GM19035 (cell line): Measurements from ENCODE around the gene IFNE.

Experiments used
- ATAC-seq: cut with Tn5 transposase; IDR thresholded peaks from one replicate; pipeline ENCODE4 v1.9.1; 2021; ENCODE audit not compliant: unreplicated experiment

IFNE gene, protein sequence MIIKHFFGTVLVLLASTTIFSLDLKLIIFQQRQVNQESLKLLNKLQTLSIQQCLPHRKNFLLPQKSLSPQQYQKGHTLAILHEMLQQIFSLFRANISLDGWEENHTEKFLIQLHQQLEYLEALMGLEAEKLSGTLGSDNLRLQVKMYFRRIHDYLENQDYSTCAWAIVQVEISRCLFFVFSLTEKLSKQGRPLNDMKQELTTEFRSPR

DNA sequence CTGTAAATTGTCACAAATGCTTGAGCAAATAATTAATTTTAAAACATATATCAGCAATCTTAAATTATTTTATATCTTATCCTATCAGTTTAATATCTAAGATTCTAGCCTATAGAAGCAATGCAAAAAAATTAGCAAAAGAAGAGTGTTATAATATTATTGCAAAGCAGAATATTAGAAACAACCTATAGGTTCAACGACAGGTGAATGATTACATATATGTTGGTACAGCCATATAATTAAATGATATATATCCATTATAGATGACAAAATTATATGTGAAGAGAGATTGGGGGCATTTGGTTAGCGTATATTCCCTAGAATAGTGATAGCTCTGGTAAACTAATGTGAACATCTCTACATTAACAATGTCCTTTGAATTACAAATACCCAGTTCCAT lies at the start of gene IFNE:
Gene IFNE (minus strand): TSS at position 101 of the 400 bp plus-strand sequence. CDS start 619 bp downstream, outside the sequence.
- ATAC-seq, result no peak

DNA sequence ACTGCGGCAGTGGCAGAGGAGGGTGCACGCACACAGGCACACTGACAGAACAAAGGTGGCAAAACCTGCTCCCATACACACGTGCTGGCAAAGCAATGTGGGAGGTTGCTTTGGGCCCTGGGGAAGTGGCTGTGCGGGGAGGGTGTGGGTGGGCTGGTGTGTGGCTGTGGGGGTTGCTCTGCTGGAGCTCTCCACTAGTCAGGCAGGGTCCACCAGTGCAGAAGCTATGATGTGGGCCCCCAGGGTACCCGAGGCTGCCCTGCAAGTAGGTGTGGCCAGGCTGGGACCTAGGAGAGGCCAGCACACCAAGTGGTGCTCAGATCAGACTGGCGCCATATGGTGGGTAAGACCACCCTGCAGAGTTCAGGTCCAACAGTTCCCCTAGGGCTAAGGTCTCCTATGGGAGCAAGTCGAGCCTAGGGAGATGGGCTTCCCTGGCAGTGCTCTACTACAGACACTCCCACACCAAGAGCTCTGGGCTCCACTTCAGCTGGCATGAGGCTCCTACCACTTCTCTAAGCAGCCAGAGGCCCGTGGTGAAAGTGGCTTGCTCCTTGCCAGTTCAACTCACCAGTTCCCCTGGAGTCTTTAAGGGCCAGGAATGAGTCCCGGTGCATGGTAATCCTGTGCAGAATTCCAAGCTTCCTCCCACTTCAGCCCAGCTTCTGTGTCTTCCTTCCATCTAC lies 46.2 kb upstream of the IFNE start:
- no peak for ATAC-seq

- no peak for ATAC-seq
Observed at GRCh38 chr9:21527579-21527978, 45.5 kb upstream of the IFNE start.

DNA sequence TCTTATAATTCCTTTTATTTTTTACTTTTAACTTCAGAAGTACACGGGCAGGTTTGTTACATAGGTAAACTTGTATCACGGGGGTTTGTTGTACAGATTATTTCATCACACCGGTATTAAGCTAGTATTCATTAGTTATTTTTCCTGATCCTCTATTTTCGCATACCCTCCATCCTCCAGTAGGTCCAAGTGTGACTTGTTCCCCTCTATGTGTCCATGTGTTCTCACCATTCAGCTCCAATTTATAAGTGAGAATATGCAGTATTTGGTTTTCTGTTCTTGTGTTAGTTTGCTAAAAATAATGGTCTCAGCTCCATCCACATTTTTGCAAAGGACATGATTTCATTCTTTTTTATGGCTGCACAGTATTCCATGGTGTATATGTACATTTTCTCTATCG lies 43.1 kb upstream of the IFNE start:
- no peak for ATAC-seq

- no peak for ATAC-seq
Observed at GRCh38 chr9:21524099-21524830, 42.2 kb upstream of the IFNE start.

DNA sequence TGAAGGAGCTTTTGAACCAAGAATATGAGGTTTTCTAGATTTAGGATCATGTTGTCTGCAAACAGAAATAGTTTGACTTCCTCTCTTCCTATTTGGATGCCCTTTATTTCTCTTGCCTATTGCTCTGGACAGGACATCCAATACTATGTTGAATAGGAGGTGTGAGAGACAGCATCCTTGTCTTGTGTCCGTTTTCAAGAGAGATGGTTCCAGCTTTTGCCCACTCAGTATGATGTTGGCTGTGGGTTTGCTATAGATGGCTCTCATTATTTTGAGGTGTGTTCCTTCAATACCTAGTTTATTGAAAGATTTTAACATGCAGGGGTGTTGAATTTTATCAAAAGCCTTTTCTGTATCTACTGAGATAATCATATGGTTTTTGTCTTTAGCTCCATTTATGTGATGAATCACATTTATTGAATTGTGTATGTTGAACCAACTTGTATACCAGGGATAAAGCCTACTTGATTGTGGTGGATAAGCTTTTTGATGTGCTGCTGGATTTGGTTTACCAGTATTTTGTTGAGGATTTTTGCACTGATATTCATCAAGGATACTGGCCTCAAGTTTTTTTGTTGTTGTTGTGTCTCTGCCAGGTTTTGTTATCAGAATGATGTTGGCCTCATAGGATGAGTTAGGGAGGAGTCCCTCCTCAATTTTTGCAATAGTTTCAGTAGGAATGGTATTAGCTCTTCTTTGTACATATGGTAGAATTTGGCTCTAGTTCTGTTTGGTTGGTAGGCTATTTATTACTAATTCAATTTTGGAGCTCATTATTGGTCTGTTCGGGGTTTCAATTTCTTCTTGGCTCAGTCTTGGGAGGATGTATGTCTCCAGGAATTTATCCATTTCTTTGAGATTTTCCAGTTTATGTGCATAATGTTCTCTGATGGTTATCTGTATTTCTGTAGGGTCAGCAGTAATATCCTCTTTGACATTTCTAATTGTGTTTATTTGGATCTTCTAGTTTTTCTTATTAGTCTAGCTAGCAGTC lies 41.2 kb upstream of the IFNE start:
- ATAC-seq, result no peak

- no peak for ATAC-seq
Observed at GRCh38 chr9:21522348-21522747, 40.2 kb upstream of the IFNE start.

DNA sequence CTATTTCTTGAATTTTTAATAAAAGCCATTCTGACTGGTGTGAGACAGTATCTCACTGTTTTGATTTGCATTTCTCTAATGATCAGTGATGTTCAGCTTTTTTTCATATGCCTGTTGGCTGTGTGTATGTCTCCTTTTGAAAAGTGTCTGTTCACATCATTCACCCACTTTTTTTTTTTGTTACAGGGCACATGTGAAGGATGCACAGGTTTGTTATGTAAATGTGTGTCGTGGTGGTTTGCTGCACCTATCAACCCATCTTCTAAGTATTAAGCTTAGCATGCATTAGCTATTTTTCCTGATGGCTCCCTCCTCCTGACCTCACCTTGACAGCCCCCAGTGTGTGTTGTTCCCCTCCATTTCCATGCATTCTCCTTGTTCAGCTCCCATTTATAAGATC lies 39.3 kb upstream of the IFNE start:
- ATAC-seq, result no peak

DNA sequence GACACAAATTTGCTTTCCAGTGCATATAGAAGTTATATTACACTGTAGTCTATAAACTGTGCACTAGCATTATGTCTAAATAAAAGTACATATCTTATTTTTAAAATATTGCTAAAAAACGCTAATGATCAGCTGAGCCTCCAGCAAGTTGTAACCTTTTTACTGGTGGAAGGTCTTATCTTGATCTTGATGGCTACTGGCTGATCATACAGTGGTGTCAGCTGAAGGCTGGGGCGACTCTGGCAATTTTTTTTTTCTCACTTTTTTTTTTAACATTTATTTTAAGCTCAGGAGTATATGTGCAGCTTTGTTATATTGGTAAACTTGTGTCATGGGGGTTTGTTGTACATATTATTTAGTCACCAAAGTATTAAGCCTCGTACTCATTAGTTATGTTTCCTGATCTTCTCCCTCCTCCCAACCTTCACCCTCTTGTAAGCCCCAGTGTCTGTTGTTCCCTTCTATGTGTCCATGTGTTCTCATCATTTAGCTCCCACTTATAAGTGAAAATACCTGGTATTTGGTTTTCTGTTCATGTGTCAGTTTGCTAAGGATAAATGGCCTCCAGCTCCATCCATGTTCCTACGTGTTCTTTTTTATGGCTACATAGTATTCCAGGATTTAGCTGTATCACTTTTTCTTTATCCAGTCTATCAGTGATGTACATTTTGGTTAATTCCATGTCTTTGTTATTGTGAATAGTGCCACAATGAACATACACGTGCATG lies 38.6 kb upstream of the IFNE start:
- no peak for ATAC-seq

- no peak for ATAC-seq
Observed at GRCh38 chr9:21519855-21520434, 37.8 kb upstream of the IFNE start.

- no peak for ATAC-seq
Observed at GRCh38 chr9:21516796-21517195, 34.7 kb upstream of the IFNE start.

GRCh38 chr9:21513431-21513830 lies 31.3 kb upstream of the IFNE start:
- ATAC-seq, result no peak

- ATAC-seq, result no peak
Observed at GRCh38 chr9:21510806-21511205, 28.7 kb upstream of the IFNE start.

DNA sequence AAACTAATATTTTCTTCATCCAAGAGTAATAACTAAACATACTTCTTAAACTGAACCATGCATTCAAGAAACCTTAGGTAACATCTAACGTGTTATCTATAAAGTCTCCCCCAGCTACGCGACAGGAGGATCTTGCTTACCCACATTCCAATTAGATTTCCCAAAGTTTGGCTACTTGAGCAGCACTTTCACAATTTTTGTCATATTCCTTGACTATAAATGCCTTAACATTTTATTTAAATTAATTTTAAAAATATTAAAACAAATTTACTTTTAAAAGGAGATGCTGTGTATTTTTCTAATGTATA lies 25.3 kb upstream of the IFNE start:
- no peak for ATAC-seq

- no peak for ATAC-seq
Observed at GRCh38 chr9:21506626-21507482, 24.7 kb upstream of the IFNE start.

DNA sequence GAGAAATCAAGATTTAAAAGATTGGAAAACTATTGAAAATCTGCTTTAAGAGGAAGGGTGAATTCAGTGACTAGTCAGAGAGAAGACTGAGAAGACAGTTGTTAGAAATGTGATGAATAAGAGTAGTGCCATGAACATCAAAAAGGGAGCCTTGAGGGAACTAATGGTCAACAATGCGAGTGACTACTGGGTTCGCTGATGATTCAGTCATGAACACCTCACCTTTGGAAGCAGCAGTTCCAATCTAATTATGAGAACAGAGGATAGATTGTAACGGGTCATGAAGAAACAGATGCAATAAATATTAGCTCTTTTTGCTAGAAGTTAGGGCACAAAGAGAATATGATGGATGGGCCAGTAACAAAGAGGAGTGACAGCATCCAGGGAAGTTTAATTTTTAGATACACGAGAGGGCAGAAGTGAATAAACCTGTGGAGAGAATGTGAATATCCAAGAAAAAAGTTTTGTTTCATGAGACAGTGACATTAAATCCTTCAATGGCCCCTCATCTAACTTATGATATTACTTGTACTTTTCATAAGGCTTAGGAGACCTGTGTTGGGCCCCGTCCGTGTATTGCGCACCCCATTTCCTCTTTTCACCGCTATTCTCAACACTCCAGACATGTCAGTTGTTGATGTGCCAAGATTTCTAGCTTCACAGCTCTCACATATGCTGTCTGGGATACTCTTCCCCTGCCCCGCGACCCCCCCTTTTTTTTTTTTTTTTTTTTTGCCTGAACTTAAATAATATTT lies 23.5 kb upstream of the IFNE start:
- no peak for ATAC-seq

- no peak for ATAC-seq
Observed at GRCh38 chr9:21504894-21505293, 22.8 kb upstream of the IFNE start.

GRCh38 chr9:21504113-21504512 lies 22.0 kb upstream of the IFNE start:
- no peak for ATAC-seq

- no peak for ATAC-seq
Observed at GRCh38 chr9:21502586-21502985, 20.5 kb upstream of the IFNE start.
